SU-DHL-6 (cell line): Measurements from ENCODE around the gene AZI2.

ENCODE experiments used
- H2AFZ ChIP-seq: fragments of 200-600 bp; sonication (generic); 2 replicates; pipeline ENCODE4 v1.6.1; 2014; ENCODE audit warnings: low read depth, mild to moderate bottlenecking, moderate library complexity, mixed read lengths, antibody characterized with exemption, low read length; ENCODE audit not compliant: severe bottlenecking
- H3F3A ChIP-seq: fragments of 200-600 bp; shearing (Covaris generic); 2 replicates; pipeline ENCODE4 v1.6.0; 2016; ENCODE audit warnings: antibody characterized with exemption, mild to moderate bottlenecking; ENCODE audit not compliant: insufficient read depth
- H3K27ac ChIP-seq: fragments of 200-600 bp; sonication (generic); 2 replicates; pipeline ENCODE4 v1.5.1; 2016; ENCODE audit warnings: low read depth, mild to moderate bottlenecking, low read length, moderate library complexity, mixed read lengths
- H3K27me3 ChIP-seq: fragments of 200-600 bp; sonication (generic), shearing (Covaris generic); 2 replicates; pipeline ENCODE4 v1.6.0; 2014; ENCODE audit warnings: mild to moderate bottlenecking, low read length
- H3K36me3 ChIP-seq: fragments of 200-600 bp; sonication (generic); 2 replicates; pipeline ENCODE4 v1.6.1; 2014; ENCODE audit warnings: mild to moderate bottlenecking, low read length, mixed read lengths
- H3K4me2 ChIP-seq: fragments of 300-600, 200-600 bp; shearing (Covaris generic), sonication (generic); 2 replicates; pipeline ENCODE4 v1.6.0; 2014; ENCODE audit warnings: low read length, low read depth, mild to moderate bottlenecking; ENCODE audit not compliant: poor library complexity, severe bottlenecking
- H3K4me3 ChIP-seq: fragments of 200-600 bp; sonication (generic); 2 replicates; pipeline ENCODE4 v1.5.1; 2014; ENCODE audit warnings: antibody characterized with exemption, low read length, mild to moderate bottlenecking, mixed read lengths; ENCODE audit not compliant: insufficient read depth, poor library complexity, severe bottlenecking
- H3K79me2 ChIP-seq: fragments of 200-600 bp; sonication (generic); 2 replicates; pipeline ENCODE4 v1.6.1; 2014; ENCODE audit warnings: mild to moderate bottlenecking, low read length, moderate library complexity; ENCODE audit not compliant: insufficient read depth
- H3K9ac ChIP-seq: fragments of 200-600 bp; sonication (generic); 2 replicates; pipeline ENCODE4 v1.7.0; 2014; ENCODE audit warnings: mild to moderate bottlenecking, low read length
- H3K9me2 ChIP-seq: fragments of 200-600 bp; sonication (generic); replicated peaks from 2 replicates; pipeline ENCODE4 v1.6.1; 2014; ENCODE audit warnings: low read length; ENCODE audit not compliant: insufficient read depth
- H3K9me3 ChIP-seq: fragments of 200-600 bp; sonication (generic); 2 replicates; pipeline ENCODE4 v1.6.1; 2014; ENCODE audit warnings: low read length, mixed read lengths; ENCODE audit not compliant: insufficient read depth
- H4K20me1 ChIP-seq: fragments of 200-600 bp; sonication (generic); 2 replicates; pipeline ENCODE4 v1.6.1; 2014; ENCODE audit warnings: low read depth, mild to moderate bottlenecking, antibody characterized with exemption, low read length, moderate library complexity, mixed read lengths
- CTCF ChIP-seq: fragments of 200-600 bp; sonication (generic); IDR thresholded peaks from one replicate; pipeline ENCODE4 v1.5.1; 2017; ENCODE audit warnings: antibody characterized with exemption, mild to moderate bottlenecking, low read length, moderate library complexity; ENCODE audit not compliant: insufficient read depth, poor library complexity, severe bottlenecking
- EZH2phosphoT487 ChIP-seq: fragments of 200-600 bp; sonication (generic), shearing (Covaris generic); conservative IDR thresholded peaks from 2 replicates; pipeline ENCODE4 v1.6.1; 2018; ENCODE audit warnings: mild to moderate bottlenecking, antibody characterized with exemption, low read length, moderate library complexity, mixed read lengths

The AZI2 gene

GRCh38 chr3:28273837-28274236 lies 74.8 kb downstream of the AZI2 start:
- no peaks in the 10 kb centered on the region for H4K20me1 ChIP-seq
- H3K79me2 ChIP-seq = 0 out of 2 replicates have a peak, but pooled peaks cover 2% of the 10 kb centered on the region
- no peak overlapping the region for H3K4me2 ChIP-seq
- no peaks in the 10 kb centered on the region for H3K27me3 ChIP-seq
- TF ChIP-seq CTCF = no peak
- TF ChIP-seq EZH2phosphoT487 = no peak
- no peaks in the 10 kb centered on the region for H3F3A ChIP-seq
- 0 out of 2 replicates have a peak, but pooled peaks cover 2% of the 10 kb centered on the region for H3K36me3 ChIP-seq
- no peak overlapping the region for H3K4me3 ChIP-seq
- H2AFZ ChIP-seq = no peak overlapping the region
- H3K9me2 ChIP-seq = no peaks in the 10 kb centered on the region
- H3K27ac ChIP-seq = no peak overlapping the region
- no peak overlapping the region for H3K9ac ChIP-seq
- no peaks in the 10 kb centered on the region for H3K9me3 ChIP-seq
